Activated naive CD4-positive, alpha-beta T cell treated with anti-CD3 and anti-CD28 coated beads, Interleukin-2, amount 10 ng/mL, durations not matched to agents 7 days and 5 days (primary cell): ENCODE data around the gene MZT1.

Experiments used
- CTCF ChIA-PET: fragments of 350-600 bp; sonication (Branson Sonifier 250); formaldehyde crosslinking; loops from one replicate; lab custom pipeline; 2021; ENCODE audit warnings: antibody characterized with exemption; lab: Charles Lee
- DNase-seq: peaks from one replicate; pipeline ENCODE4 v3.0.0-alpha.2; 2020
- H3K27ac Mint-ChIP-seq: one replicate; pipeline ENCODE4 v1.8.0; 2021; ENCODE audit warnings: mild to moderate bottlenecking, moderate library complexity, mixed read lengths
- H3K27me3 Mint-ChIP-seq: one replicate; pipeline ENCODE4 v1.8.0; 2021; ENCODE audit warnings: mild to moderate bottlenecking, mixed read lengths
- H3K36me3 Mint-ChIP-seq: one replicate; pipeline ENCODE4 v1.8.0; 2021; ENCODE audit warnings: mixed read lengths
- H3K4me1 Mint-ChIP-seq: one replicate; pipeline ENCODE4 v1.8.0; 2021; ENCODE audit warnings: mixed read lengths
- H3K4me3 Mint-ChIP-seq: one replicate; pipeline ENCODE4 v1.8.0; 2021; ENCODE audit warnings: mild to moderate bottlenecking, moderate library complexity, mixed read lengths
- H3K9me3 Mint-ChIP-seq: one replicate; pipeline ENCODE4 v1.8.0; 2021; ENCODE audit warnings: mixed read lengths

MZT1 gene

GRCh38 chr13:72700509-72700908 lies 26.9 kb downstream of the MZT1 start:
- Mint-ChIP-seq H3K27ac (no peak overlapping the region), H3K4me1 (no peaks in the 10 kb centered on the region), H3K36me3 (peaks cover 2% of the 10 kb centered on the region), H3K4me3 (no peak overlapping the region), H3K9me3 (peaks cover 3% of the 10 kb centered on the region), H3K27me3 (peaks cover 7% of the 10 kb centered on the region)
- DNase-seq, result no peak
- CTCF ChIA-PET, result no interaction called here

- H3K9me3 Mint-ChIP-seq, result no peaks in the 10 kb centered on the region
- DNase-seq, result no peak
- CTCF ChIA-PET, result no interaction called here
- H3K27me3 Mint-ChIP-seq, result peaks cover 7% of the 10 kb centered on the region
- no peaks in the 10 kb centered on the region for H3K36me3 Mint-ChIP-seq
- no peak overlapping the region for H3K4me3 Mint-ChIP-seq
- H3K27ac Mint-ChIP-seq, result no peak overlapping the region
- H3K4me1 Mint-ChIP-seq, result no peaks in the 10 kb centered on the region
These were observed 29.3 kb downstream of the MZT1 start for GRCh38 chr13:72698164-72698563.

GRCh38 chr13:72696579-72696978 lies 30.9 kb downstream of the MZT1 start:
- no peak overlapping the region for H3K4me3 Mint-ChIP-seq
- H3K27ac Mint-ChIP-seq, result no peak overlapping the region
- no peak for DNase-seq
- CTCF ChIA-PET, result no interaction called here
- peaks cover 13% of the 10 kb centered on the region for H3K27me3 Mint-ChIP-seq
- no peaks in the 10 kb centered on the region for H3K4me1 Mint-ChIP-seq
- no peaks in the 10 kb centered on the region for H3K36me3 Mint-ChIP-seq
- no peaks in the 10 kb centered on the region for H3K9me3 Mint-ChIP-seq

DNA sequence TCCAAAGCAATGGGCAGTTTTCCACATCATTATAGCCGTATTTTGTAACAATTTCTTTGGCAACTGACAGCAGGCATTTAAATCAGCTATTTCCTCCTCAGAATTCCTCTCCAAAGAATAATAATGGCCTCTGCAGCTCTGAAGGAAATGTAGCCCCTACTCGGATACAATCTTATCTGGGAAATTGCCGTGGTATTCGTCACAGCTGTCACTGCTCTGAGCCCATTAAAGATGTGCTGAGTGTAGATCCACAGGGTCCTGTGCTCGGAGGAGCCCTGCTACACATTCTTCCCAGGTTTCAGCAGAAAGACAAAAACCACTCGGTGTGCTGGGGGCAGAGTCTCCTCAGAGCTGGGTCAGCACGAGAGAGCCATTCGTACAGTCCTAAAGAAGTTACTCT lies 33.1 kb downstream of the MZT1 start:
- Mint-ChIP-seq H3K9me3 (no peaks in the 10 kb centered on the region), H3K27ac (no peak overlapping the region), H3K4me1 (no peaks in the 10 kb centered on the region), H3K27me3 (peaks cover 13% of the 10 kb centered on the region), H3K4me3 (no peak overlapping the region), H3K36me3 (no peaks in the 10 kb centered on the region)
- CTCF ChIA-PET, result no interaction called here
- no peak for DNase-seq

- CTCF ChIA-PET, result no interaction called here
- H3K4me1 Mint-ChIP-seq, result no peaks in the 10 kb centered on the region
- peaks cover 13% of the 10 kb centered on the region for H3K27me3 Mint-ChIP-seq
- H3K4me3 Mint-ChIP-seq, result no peak overlapping the region
- H3K9me3 Mint-ChIP-seq, result no peaks in the 10 kb centered on the region
- H3K27ac Mint-ChIP-seq, result no peak overlapping the region
- no peak for DNase-seq
- H3K36me3 Mint-ChIP-seq, result no peaks in the 10 kb centered on the region
These were observed 33.6 kb downstream of the MZT1 start for GRCh38 chr13:72693832-72694231.

DNA sequence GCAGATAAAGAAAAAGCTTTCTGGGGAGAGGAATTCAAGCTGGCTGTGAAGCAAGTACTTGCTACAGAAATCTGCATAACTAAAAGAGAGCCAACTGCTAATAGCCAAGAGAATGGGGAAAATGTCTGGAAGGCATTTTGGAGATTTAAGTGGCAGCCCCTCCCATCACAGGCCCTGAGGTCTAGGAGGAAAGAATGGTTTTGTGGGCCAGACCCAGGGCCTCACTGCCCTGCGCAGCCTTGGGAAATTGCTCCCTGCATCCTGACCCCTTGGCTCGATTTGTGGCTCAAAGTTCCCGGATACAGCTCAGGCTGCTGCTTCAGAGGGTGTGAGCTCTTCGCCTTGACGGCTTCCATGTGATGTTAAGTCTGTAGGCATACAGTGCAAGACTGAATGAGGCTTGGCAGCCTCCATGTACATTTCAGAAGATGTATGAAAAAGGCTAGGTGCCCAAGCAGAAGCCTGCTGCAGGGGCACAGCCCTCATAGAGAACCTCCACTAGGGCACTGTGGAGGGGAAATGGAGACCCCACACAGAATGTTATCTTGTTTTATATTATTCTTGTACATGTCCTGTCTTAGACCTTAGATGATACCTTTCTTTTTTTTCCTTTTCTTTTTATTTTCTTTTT lies 34.4 kb downstream of the MZT1 start:
- Mint-ChIP-seq H3K4me3 (no peak overlapping the region), H3K36me3 (no peaks in the 10 kb centered on the region), H3K9me3 (no peaks in the 10 kb centered on the region), H3K27ac (no peak overlapping the region), H3K4me1 (no peaks in the 10 kb centered on the region), H3K27me3 (peaks cover 7% of the 10 kb centered on the region)
- CTCF ChIA-PET, result no interaction called here
- DNase-seq, result no peak

GRCh38 chr13:72689181-72689696 lies 38.2 kb downstream of the MZT1 start:
- no peaks in the 10 kb centered on the region for H3K36me3 Mint-ChIP-seq
- no peaks in the 10 kb centered on the region for H3K4me1 Mint-ChIP-seq
- H3K27me3 Mint-ChIP-seq, result peaks cover 10% of the 10 kb centered on the region
- H3K4me3 Mint-ChIP-seq, result no peak overlapping the region
- CTCF ChIA-PET, result no interaction called here
- DNase-seq, result no peak
- no peak overlapping the region for H3K27ac Mint-ChIP-seq
- H3K9me3 Mint-ChIP-seq, result no peaks in the 10 kb centered on the region

DNA sequence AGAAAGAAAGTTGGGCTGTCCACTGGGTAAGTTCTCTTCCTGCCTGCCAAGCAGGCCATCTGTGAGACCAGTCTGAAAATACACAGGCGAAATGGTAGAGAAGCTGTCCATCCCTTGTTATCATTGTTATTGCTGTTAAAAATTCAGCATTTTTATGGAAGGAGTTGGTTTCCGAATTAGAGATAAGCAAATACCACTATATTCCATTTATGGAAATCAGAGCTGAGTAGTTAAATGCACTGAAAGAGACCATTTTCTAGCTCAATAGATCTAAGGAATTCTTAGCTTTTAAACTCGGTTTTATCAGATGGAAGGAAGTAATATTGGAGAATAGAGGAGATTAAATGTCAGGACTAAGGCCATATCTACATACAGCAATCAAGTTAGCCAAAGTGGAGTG lies 40.7 kb downstream of the MZT1 start:
- CTCF ChIA-PET, result no interaction called here
- no peak overlapping the region for H3K27ac Mint-ChIP-seq
- H3K36me3 Mint-ChIP-seq, result no peaks in the 10 kb centered on the region
- peaks cover 8% of the 10 kb centered on the region for H3K27me3 Mint-ChIP-seq
- DNase-seq, result no peak
- H3K9me3 Mint-ChIP-seq, result no peaks in the 10 kb centered on the region
- no peak overlapping the region for H3K4me3 Mint-ChIP-seq
- no peaks in the 10 kb centered on the region for H3K4me1 Mint-ChIP-seq

DNA sequence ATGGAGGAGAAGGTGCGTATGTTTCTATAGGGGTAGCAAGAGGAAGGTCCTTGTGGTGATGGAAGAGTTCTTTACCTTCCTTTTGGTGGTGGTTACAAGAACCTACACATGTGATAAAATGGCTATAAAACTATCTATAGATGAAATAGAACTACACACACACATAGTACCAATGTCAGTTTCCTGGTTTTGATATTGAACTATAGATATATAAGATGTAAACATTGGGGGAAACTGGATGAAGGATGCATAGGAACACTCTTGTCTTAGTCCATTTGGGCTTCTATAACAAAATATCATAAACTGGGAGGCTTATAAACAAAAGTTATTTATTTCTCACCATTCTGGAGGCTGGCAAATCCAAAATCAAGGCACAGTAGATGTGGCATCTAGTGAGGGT lies 47.1 kb downstream of the MZT1 start:
- Mint-ChIP-seq H3K4me3 (no peak overlapping the region), H3K27me3 (peaks cover 8% of the 10 kb centered on the region), H3K9me3 (no peaks in the 10 kb centered on the region), H3K4me1 (no peaks in the 10 kb centered on the region), H3K36me3 (no peaks in the 10 kb centered on the region), H3K27ac (no peak overlapping the region)
- DNase-seq, result no peak
- CTCF ChIA-PET, result no interaction called here

- CTCF ChIA-PET, result no interaction called here
- Mint-ChIP-seq H3K4me3 (no peak overlapping the region), H3K36me3 (no peaks in the 10 kb centered on the region), H3K27me3 (peaks cover 4% of the 10 kb centered on the region), H3K27ac (no peak overlapping the region), H3K4me1 (no peaks in the 10 kb centered on the region), H3K9me3 (no peaks in the 10 kb centered on the region)
- DNase-seq, result no peak
These were observed 49.1 kb downstream of the MZT1 start for GRCh38 chr13:72678312-72678711.

DNA sequence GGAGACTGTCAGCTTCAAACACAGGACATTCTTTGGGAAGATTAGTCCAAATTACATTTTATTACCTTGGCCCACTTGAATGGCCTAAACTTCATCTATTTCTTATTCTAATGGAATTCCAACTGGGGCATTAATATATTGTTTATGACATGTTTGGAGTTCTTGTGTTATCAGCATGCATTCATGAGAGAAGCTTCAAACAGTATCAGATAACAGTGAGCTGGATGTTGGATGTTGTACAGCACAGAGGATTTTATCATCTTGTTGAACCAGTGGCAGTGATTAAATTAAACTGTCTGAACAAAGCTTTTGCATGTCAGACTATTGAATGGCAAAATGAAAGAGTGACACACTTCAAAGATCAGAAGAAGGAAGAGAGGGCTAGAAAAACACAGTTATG lies 50.0 kb downstream of the MZT1 start:
- CTCF ChIA-PET, result no interaction called here
- H3K9me3 Mint-ChIP-seq, result no peaks in the 10 kb centered on the region
- no peak overlapping the region for H3K4me3 Mint-ChIP-seq
- H3K27ac Mint-ChIP-seq, result no peak overlapping the region
- no peaks in the 10 kb centered on the region for H3K27me3 Mint-ChIP-seq
- DNase-seq, result no peak
- H3K36me3 Mint-ChIP-seq, result no peaks in the 10 kb centered on the region
- no peaks in the 10 kb centered on the region for H3K4me1 Mint-ChIP-seq

GRCh38 chr13:72666391-72666790 lies 61.0 kb downstream of the MZT1 start:
- H3K27ac Mint-ChIP-seq, result no peak overlapping the region
- H3K4me3 Mint-ChIP-seq, result no peak overlapping the region
- DNase-seq, result no peak
- H3K36me3 Mint-ChIP-seq, result no peaks in the 10 kb centered on the region
- no peaks in the 10 kb centered on the region for H3K27me3 Mint-ChIP-seq
- no peaks in the 10 kb centered on the region for H3K4me1 Mint-ChIP-seq
- H3K9me3 Mint-ChIP-seq, result no peaks in the 10 kb centered on the region
- CTCF ChIA-PET, result no interaction called here

DNA sequence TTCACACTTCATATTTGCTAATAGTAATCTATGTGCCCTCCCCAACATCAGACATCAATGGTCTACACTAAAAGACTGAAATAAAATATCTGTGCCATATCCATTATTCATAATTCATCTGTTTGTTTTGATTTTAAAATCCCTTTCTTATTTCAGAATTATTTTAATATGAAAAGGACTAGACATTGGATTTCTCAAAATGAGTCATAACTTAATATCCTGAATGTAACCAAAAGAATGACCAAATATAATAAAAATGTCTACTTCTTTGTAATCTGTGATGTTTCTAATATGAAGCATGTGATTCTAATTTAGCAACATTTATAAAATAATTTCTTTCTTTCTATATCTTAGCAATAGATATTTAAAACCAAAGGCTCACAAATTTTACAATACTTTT lies 64.9 kb downstream of the MZT1 start:
- Mint-ChIP-seq H3K4me3 (no peak overlapping the region), H3K27ac (no peak overlapping the region), H3K9me3 (no peaks in the 10 kb centered on the region), H3K27me3 (peaks cover 3% of the 10 kb centered on the region), H3K4me1 (no peaks in the 10 kb centered on the region), H3K36me3 (no peaks in the 10 kb centered on the region)
- CTCF ChIA-PET, result no interaction called here
- no peak for DNase-seq
